ENCODE measurements around the gene COLEC12.

The COLEC12 gene

DNA sequence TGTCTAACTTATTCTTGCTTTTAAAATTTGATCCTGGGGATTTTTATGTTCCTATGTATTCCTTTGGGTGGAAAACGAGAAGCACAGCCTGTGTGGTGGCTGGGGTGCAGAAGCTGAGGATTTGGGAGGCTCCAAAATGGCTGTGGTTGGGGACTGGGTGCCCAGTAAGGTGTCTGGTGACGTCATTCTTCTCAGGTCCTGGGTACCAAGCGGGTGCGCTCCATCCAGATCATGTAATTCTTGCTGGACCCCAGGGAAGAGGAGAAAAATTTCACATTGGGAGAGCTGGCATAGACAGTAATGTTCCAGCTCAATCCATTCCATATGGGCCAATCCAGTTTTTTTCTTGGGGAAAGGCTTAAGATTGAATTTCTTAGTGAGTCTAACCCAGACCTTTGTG lies 171.6 kb downstream of the COLEC12 start:
- H3K27ac ChIP-seq (ENCODE audit: low read depth, low read length): no peak overlapping the region
- no peak overlapping the region for H3K4me3 ChIP-seq (ENCODE audit: insufficient read depth, low read length, poor library complexity, severe bottlenecking)
- no peaks in the 10 kb centered on the region for H3K9me3 ChIP-seq (ENCODE audit: insufficient read depth, low read length)
- no peaks in the 10 kb centered on the region for H3F3A ChIP-seq (ENCODE audit: insufficient read depth)
- no peaks in the 10 kb centered on the region for H3K27me3 ChIP-seq (ENCODE audit: low read length)
- no peaks in the 10 kb centered on the region for H3K36me3 ChIP-seq (ENCODE audit: low read length)
- H2AFZ ChIP-seq (ENCODE audit: low read depth, low read length, severe bottlenecking): no peak overlapping the region
- TF ChIP-seq, protein P1, sequence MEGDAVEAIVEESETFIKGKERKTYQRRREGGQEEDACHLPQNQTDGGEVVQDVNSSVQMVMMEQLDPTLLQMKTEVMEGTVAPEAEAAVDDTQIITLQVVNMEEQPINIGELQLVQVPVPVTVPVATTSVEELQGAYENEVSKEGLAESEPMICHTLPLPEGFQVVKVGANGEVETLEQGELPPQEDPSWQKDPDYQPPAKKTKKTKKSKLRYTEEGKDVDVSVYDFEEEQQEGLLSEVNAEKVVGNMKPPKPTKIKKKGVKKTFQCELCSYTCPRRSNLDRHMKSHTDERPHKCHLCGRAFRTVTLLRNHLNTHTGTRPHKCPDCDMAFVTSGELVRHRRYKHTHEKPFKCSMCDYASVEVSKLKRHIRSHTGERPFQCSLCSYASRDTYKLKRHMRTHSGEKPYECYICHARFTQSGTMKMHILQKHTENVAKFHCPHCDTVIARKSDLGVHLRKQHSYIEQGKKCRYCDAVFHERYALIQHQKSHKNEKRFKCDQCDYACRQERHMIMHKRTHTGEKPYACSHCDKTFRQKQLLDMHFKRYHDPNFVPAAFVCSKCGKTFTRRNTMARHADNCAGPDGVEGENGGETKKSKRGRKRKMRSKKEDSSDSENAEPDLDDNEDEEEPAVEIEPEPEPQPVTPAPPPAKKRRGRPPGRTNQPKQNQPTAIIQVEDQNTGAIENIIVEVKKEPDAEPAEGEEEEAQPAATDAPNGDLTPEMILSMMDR (IDR thresholded peaks at IDR 0.05; ENCODE audit: insufficient read depth, low read length, poor library complexity, severe bottlenecking): no peak
- no peak for TF ChIP-seq EZH2phosphoT487 (conservative IDR thresholded peaks at IDR 0.05; ENCODE audit: low read length)
- H3K79me2 ChIP-seq (ENCODE audit: insufficient read depth, low read length): no peaks in the 10 kb centered on the region
- no peaks in the 10 kb centered on the region for H4K20me1 ChIP-seq (ENCODE audit: low read depth, low read length)
- H3K4me2 ChIP-seq (ENCODE audit: low read depth, low read length, poor library complexity, severe bottlenecking): no peak overlapping the region
- no peaks in the 10 kb centered on the region for H3K9me2 ChIP-seq (replicated peaks; ENCODE audit: insufficient read depth, low read length)
- H3K9ac ChIP-seq (ENCODE audit: low read length): no peak overlapping the region

DNA sequence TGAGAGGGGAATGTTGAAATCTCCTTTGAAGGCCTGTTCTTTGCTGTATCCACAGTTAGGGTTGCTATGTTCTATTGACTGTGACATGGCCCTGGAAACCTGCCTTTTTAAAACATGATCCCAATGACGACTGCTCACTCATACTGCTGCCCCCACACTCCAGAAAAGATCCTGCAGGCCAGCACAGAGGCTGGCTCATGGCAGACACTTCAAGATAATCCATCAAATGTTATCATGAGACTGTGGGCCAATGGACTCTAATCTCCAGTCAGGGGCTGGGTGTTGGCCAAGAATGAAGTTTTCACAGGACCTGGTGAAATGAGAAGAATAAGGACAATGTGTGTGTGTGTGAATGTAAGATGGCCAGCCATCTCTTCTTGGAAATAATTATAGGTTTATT lies 173.7 kb downstream of the COLEC12 start:
- H3K9ac ChIP-seq (ENCODE audit: low read length): no peak overlapping the region
- H3K9me2 ChIP-seq (replicated peaks; ENCODE audit: insufficient read depth, low read length): no peaks in the 10 kb centered on the region
- H3F3A ChIP-seq (ENCODE audit: insufficient read depth): no peaks in the 10 kb centered on the region
- TF ChIP-seq, protein P1 (IDR thresholded peaks at IDR 0.05; ENCODE audit: insufficient read depth, low read length, poor library complexity, severe bottlenecking): no peak
- no peak for TF ChIP-seq EZH2phosphoT487 (conservative IDR thresholded peaks at IDR 0.05; ENCODE audit: low read length)
- no peak overlapping the region for H3K27ac ChIP-seq (ENCODE audit: low read depth, low read length)
- H3K9me3 ChIP-seq (ENCODE audit: insufficient read depth, low read length): no peaks in the 10 kb centered on the region
- H4K20me1 ChIP-seq (ENCODE audit: low read depth, low read length): no peaks in the 10 kb centered on the region
- no peak overlapping the region for H3K4me3 ChIP-seq (ENCODE audit: insufficient read depth, low read length, poor library complexity, severe bottlenecking)
- H3K79me2 ChIP-seq (ENCODE audit: insufficient read depth, low read length): no peaks in the 10 kb centered on the region
- H3K4me2 ChIP-seq (ENCODE audit: low read depth, low read length, poor library complexity, severe bottlenecking): no peak overlapping the region
- no peaks in the 10 kb centered on the region for H3K36me3 ChIP-seq (ENCODE audit: low read length)
- no peaks in the 10 kb centered on the region for H3K27me3 ChIP-seq (ENCODE audit: low read length)
- no peak overlapping the region for H2AFZ ChIP-seq (ENCODE audit: low read depth, low read length, severe bottlenecking)

DNA sequence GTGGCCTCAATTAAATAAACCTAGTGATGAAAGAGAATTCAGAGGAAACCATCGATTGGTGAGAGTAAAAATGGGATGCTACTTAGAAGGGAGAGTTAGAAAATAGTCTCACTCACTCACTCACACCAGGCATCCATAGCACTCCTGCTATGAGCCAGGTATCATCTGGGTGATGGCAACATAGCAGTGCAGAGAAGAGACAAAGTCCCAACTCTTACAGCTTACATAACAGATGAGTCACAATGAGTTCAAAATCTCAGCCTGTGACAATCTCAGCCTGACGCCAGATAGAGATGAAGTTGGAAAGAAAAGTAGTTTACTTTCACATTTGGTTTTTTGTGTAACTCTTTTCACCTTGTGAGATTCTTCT lies 177.3 kb downstream of the COLEC12 start:
- no peaks in the 10 kb centered on the region for H3K27me3 ChIP-seq (ENCODE audit: low read length)
- H3K9me3 ChIP-seq (ENCODE audit: insufficient read depth, low read length): no peaks in the 10 kb centered on the region
- H3K9ac ChIP-seq (ENCODE audit: low read length): no peak overlapping the region
- H3K4me3 ChIP-seq (ENCODE audit: insufficient read depth, low read length, poor library complexity, severe bottlenecking): no peak overlapping the region
- H4K20me1 ChIP-seq (ENCODE audit: low read depth, low read length): no peaks in the 10 kb centered on the region
- H3K79me2 ChIP-seq (ENCODE audit: insufficient read depth, low read length): no peaks in the 10 kb centered on the region
- no peaks in the 10 kb centered on the region for H3K9me2 ChIP-seq (replicated peaks; ENCODE audit: insufficient read depth, low read length)
- no peaks in the 10 kb centered on the region for H3K36me3 ChIP-seq (ENCODE audit: low read length)
- H3F3A ChIP-seq (ENCODE audit: insufficient read depth): no peaks in the 10 kb centered on the region
- no peak overlapping the region for H3K4me2 ChIP-seq (ENCODE audit: low read depth, low read length, poor library complexity, severe bottlenecking)
- TF ChIP-seq EZH2phosphoT487 (conservative IDR thresholded peaks at IDR 0.05; ENCODE audit: low read length): no peak
- TF ChIP-seq, protein P1 (IDR thresholded peaks at IDR 0.05; ENCODE audit: insufficient read depth, low read length, poor library complexity, severe bottlenecking): no peak
- H2AFZ ChIP-seq (ENCODE audit: low read depth, low read length, severe bottlenecking): no peak overlapping the region
- no peak overlapping the region for H3K27ac ChIP-seq (ENCODE audit: low read depth, low read length)
